GM19099 (cell line): ENCODE results near the gene COL26A1.

Experiments
- POLR2A ChIP-seq: IDR thresholded peaks from 3 replicates; pipeline ENCODE4 v1.6.1; 2011; ENCODE audit warnings: low read depth; ENCODE audit not compliant: insufficient read length; ENCODE audit errors: extremely low read depth

Gene COL26A1

GRCh38 chr7:101362334-101363195 is at the start of gene COL26A1:
COL26A1 (plus strand) TSS chr7:101362875; CDS start chr7:101363033, 158 bp downstream.
- no peak for TF ChIP-seq POLR2A

DNA sequence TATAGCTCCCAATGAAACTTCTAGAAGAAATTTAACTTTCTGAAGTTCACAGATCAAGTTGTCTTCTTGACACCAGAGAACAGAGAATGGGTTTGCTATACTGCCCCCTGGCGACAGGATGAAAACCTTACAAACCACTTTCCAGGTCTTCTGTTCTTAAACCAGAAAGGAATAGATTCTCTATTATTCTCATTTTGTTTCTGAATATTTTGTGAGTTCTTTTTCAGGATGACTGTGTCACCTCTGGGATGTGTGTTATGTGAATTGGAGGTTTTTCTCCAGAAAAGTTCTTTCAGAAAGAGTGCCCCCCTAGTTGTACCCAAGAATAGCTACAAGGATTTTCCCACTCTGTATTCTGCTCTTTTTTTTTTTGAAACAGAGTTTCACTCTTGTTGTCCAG is 47.3 kb upstream of the COL26A1 start:
- TF ChIP-seq POLR2A, result no peak

DNA sequence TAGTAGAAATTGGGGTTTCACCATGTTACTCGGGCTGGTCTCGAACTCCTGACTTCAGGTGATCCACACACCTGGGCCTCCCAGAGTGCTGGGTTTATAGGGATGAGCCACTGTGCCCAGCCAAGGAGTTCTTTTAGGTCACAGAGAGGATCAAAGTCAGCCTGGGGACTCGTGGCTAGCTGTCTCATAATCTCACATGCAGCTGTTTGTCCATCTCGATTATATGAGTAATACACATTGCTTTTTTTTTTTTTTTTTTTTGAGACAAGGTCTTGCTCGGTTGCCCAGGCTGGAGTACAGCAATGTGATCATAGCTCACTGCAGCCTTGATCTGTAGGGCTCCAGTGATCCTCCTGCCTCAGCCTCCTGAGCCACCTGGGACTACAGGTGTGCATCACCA is 43.3 kb upstream of the COL26A1 start:
- no peak for TF ChIP-seq POLR2A

GRCh38 chr7:101321491-101322401 is 40.9 kb upstream of the COL26A1 start, which contains the start of gene IFT22:
IFT22 (minus strand) TSS chr7:101321812; CDS start chr7:101321709, 103 bp downstream.
- peak; percentile 67 for TF ChIP-seq POLR2A

GRCh38 chr7:101328159-101328558 is 34.5 kb upstream of the COL26A1 start:
- TF ChIP-seq POLR2A, result no peak

GRCh38 chr7:101330011-101330484 is 32.6 kb upstream of the COL26A1 start:
- TF ChIP-seq POLR2A, result no peak

DNA sequence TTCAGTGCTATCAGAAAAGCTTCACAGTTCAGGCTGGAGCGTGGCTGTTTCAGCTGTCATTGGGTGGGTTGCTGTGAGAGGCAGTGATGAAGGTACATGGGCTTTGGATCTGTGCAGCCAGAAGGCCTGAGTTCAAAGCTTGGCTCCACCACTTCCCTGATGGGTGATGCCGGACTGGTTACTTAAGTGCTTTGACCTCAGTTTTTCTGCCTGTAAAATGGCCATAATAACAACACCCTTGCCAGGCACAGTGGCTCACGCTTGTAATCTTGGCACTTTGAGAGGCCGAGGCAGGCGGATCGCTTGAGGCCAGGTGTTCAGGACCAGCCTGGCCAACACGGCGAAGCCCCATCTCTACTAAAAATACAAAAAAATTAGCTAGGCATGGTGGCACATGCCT is 30.6 kb upstream of the COL26A1 start:
- TF ChIP-seq POLR2A, result no peak

DNA sequence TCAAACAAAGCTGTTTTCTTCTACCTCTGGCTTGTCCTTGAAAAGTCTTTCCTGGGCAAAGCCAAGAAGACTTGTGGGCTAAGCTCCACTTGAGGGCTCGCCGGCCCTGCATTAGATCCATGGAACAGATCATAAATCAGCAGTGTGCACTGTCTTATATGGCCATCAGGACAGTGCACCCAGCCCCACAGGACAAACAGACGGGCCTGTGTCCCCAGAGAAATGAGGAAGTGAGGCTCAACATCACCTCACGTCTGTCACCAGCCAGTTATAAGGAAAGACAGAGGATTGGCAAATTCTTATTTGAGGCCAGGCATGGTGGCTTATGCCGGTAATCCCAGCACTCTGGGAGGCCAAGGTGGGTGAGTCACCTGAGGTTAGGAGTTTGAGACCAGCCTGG is 28.8 kb upstream of the COL26A1 start:
- no peak for TF ChIP-seq POLR2A

- TF ChIP-seq POLR2A, result no peak
Observed at GRCh38 chr7:101340379-101340778, 22.3 kb upstream of the COL26A1 start.

DNA sequence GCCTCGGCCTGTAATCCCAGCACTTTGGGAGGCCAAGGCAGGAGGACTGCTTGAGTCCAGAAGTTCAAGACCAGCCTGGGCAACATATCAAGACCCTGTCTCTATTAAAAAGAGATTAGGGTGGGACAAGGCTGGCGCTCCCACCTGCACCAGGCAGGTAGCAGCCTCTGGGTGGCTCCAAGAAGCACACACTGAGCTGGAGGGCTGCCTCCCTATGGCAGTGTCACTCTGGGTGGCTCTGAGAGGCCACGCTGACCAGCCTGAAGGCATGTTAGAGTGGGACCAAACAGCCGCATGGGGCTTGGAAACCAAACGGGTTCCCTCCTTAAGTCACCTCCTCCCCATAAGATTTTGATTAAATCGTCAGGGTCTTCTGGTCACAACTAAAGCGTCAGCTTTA is 19.8 kb upstream of the COL26A1 start:
- no peak for TF ChIP-seq POLR2A

DNA sequence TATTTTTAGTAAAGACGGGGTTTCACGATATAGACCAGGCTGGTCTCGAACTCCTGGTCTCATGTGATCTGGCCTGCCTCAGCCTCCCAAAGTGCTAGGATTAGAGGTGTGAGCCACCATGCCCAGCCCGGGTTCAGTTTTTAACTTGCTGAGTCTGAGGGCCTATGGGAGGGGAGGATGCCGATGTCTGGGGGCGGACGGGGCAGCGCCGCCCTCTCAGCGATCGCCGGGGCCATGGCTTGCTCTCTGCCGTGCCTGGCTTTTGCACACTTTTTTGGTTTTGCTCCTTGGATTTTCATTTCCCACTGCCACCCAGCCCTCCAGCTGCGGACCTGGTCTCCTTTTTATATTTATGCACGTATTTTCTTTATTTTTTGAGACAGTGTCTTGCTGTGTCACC is 15.2 kb upstream of the COL26A1 start:
- TF ChIP-seq POLR2A, result no peak

- TF ChIP-seq POLR2A, result no peak
Observed at GRCh38 chr7:101352920-101353308, 9.8 kb upstream of the COL26A1 start.

- TF ChIP-seq POLR2A, result no peak
Observed at GRCh38 chr7:101357433-101357832, 5.2 kb upstream of the COL26A1 start.

DNA sequence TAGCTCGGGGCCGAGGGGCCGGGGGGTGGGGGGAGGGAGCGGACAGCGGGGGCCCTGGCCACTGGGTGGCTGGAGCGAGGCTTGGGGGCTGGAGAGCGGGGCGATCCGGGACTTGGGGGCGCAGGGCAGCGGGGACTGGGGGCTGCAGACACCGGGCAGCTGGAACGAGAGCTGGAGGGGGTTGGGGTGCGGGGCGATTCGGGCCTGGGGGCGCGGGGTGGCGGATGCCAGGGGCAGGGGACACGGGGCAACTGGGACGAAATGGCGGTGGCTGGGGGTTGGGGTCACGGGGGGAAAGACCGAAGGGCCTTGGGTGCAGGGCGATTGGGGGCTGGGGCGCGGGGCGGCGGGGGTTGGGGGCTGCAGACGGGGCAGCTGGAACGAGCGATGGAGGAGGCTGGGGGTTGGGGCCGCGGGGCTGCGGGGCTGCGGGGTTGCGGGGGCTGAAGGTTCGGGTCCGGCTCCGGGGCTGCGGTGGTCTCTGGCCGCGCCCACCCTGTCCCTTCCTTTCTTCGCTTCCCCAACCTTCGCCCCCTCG is 590 bp downstream of the COL26A1 start:
- no peak for TF ChIP-seq POLR2A

DNA sequence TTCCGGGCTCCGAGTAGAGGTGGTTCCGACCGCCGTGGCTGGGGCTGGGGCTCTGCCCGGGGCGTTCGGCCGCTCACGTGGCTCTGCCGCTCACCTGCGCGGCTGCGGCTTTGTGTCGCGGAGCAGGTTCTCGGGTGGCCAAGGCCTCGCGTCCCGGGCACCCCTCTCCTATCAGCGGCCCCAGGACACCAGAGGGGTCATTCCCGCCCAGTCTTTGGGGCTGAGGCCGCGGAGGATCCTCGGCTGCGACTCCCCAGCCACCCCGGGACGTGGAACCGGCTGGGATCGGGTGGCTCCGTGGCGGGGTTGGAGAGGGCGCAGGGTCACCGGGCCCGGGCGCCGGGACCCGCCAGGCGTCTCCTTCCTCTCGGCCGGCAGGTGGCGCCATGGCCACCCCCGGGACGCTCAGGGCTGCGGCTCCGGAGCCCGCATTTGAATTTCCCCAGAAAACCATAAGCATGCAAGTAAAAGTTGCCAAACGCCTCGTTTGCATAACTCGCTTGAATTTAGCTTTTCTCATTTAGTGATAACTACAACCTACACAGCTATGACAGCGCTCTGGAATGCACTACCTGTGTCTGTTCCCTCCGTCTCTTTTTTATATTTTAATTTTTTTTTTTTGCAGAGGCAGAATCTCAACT is 1.2 kb downstream of the COL26A1 start:
- TF ChIP-seq POLR2A, result no peak
